ENCODE data around the gene SUSD2. TPM values are rescaled to one million over a fixed set of nuclear protein-coding genes. Genes with fewer than 3 reads are reported as not detected.
A peak's percentile ranks its signal among the peaks of the same experiment; 100 is the strongest.

The SUSD2 gene
- total and polyA plus RNA-seq, 2 of the 4 experiments (the other 2 are of a cell fraction) = 0.18 to 1.6 TPM

DNA sequence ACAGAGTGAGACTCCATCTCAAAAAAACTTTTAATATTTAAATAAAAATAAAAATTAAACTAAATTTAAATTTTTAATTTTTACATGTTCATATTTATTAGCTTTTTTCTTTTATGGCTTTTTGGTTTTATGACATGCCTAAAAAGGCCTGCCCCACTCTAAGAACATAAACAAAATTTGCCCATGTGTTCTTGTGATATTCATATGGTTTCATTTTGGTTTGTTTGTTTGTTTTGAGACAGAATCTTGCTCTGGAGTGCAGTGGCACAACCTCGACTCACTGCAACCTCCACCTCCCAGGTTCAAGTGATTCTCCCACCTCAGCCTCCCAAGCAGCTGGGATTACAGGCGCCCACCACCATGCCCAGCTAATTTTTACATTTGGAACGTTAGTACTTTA lies 27.7 kb downstream of the SUSD2 start:
- POLR2A ChIA-PET (ENCODE audit: unreplicated experiment) = no interaction called here
- TF ChIP-seq FOS (IDR thresholded peaks at IDR 0.05; ENCODE audit: low read depth, low read length) = no peak
- Histone ChIP-seq H3K4me2 (ENCODE audit: low read depth, low read length) (no peak overlapping the region), H3K4me3 (ENCODE audit: insufficient read depth, low read depth, low read length) (no peak overlapping the region), H2AFZ (replicated peaks; ENCODE audit: low read length, poor library complexity) (no peak overlapping the region), H2AK9ac (replicated peaks; ENCODE audit: low read depth, low read length, poor library complexity) (no peak overlapping the region), H3K4ac (ENCODE audit: low read depth, low read length) (peak overlapping the region; percentile 90; the same call in 1 of the 2 replicates), H3K9me3 (ENCODE audit: control insufficient read depth, insufficient read depth, low read length) (no peaks in the 10 kb centered on the region), H3K9ac (ENCODE audit: low read depth, low read length) (no peak overlapping the region), H2BK120ac (ENCODE audit: low read depth, low read length) (peak overlapping the region; percentile 99), H3K27me3 (ENCODE audit: control insufficient read depth, insufficient read depth, low read length) (no peaks in the 10 kb centered on the region), H3K56ac (ENCODE audit: extremely low read depth, insufficient read depth, low read length) (0 out of 2 replicates have a peak overlapping the region, but pooled peaks have one; percentile 35), H4K5ac (ENCODE audit: low read depth, low read length) (peak overlapping the region; percentile 33), H2BK15ac (ENCODE audit: low read depth, low read length) (peak overlapping the region; percentile 79; the same call in 2 of the 3 replicates), H3K36me3 (ENCODE audit: control insufficient read depth, insufficient read depth, low read length) (no peaks in the 10 kb centered on the region), H4K20me1 (ENCODE audit: insufficient read depth, low read length) (no peaks in the 10 kb centered on the region; the same call in 1 of the 2 replicates), H2AK5ac (ENCODE audit: low read depth, low read length) (peak overlapping the region; percentile 98), H2BK20ac (ENCODE audit: low read depth, low read length) (peak overlapping the region; percentile 99), H3K4me1 (ENCODE audit: control insufficient read depth, insufficient read depth, low read length) (peaks cover 24% of the 10 kb centered on the region), H3K23ac (ENCODE audit: low read depth, low read length) (peak overlapping the region; percentile 24; the same call in 1 of the 2 replicates), H3K18ac (ENCODE audit: low read depth, low read length) (peak overlapping the region; percentile 99; the same call in 1 of the 2 replicates), H3K27ac (ENCODE audit: insufficient read depth, low read length) (peak overlapping the region; percentile 64), H4K91ac (ENCODE audit: insufficient read depth, low read depth, low read length) (0 out of 2 replicates have a peak overlapping the region, but pooled peaks have one; percentile 97), H3K79me1 (ENCODE audit: low read depth in 1 of 2, low read length in 2 of 2) (peaks cover 0 to 3% of the 10 kb centered on the region in 2 experiments; a peak in 1 of 4 replicates), H2BK5ac (ENCODE audit: low read depth, low read length, poor library complexity, severe bottlenecking) (peak overlapping the region; percentile 100), H4K8ac (ENCODE audit: low read depth in 2 of 2, low read length in 2 of 2) (peak overlapping the region; percentile 82 to 98; a peak in 2 of 4 replicates), H3K9me1 (ENCODE audit: insufficient read depth, low read length) (peaks cover 3% of the 10 kb centered on the region), H3K14ac (replicated peaks; ENCODE audit: low read depth, low read length) (peak overlapping the region; percentile 90)
- no TSS peak for BruUV-seq (replicated peaks)
- dilution Hi-C loops (cut with HindIII; ENCODE audit: low sequenced_read_pairs, unreplicated experiment) (no loop called here), intact Hi-C loops (cut with micrococcal nuclease) (loop anchor here (5.0 kb wide), 1 partner anchor 38 kb away; the partner anchor contains the start of gene GGT5), in situ Hi-C loops (cut with MboI; ENCODE audit: low sequenced_read_pairs) (no loop called here)
- DNase-seq (peak; percentile 16), ATAC-seq (ENCODE audit: low read depth) (no peak)
- WGBS, 2 experiments (ENCODE audit: extremely low coverage in 2 of 2, insufficient read length in 1 of 2) = no CpG with 5 or more reads among the region's 3 CpGs
- CTCF ChIA-PET = interaction anchor here (1.3 kb wide), 1 partner anchor 9 kb away, joined by 3 read pairs; no protein-coding TSS in a partner anchor

Measured in IMR-90 (cell line).